NCI-H748 (cell line): ENCODE measurements around the gene CCNG2.
"Not testable (repeated sequence)": the region's sequence is repeated elsewhere in the genome, so short reads cannot be mapped to it uniquely, and the experiment has no call there.

Experiments used
- DNase-seq: peaks from one replicate; lab custom pipeline; 2025; ENCODE audit not compliant: unreplicated experiment; lab: John Stamatoyannopoulos, UW

Gene CCNG2

GRCh38 chr4:77156912-77157858 is at the start of gene CCNG2:
TSS of gene CCNG2 (plus strand) at chr4:77157207. CDS start at chr4:77158533, 1,326 bp downstream.
- DNase-seq: peak; percentile 97

GRCh38 chr4:77110730-77111129 is 46.3 kb upstream of the CCNG2 start:
- no peak for DNase-seq

GRCh38 chr4:77113069-77113468 is 43.9 kb upstream of the CCNG2 start:
- no peak for DNase-seq

- DNase-seq: no peak
Observed at GRCh38 chr4:77117721-77118120, 39.3 kb upstream of the CCNG2 start.

- no peak for DNase-seq
Observed at GRCh38 chr4:77120886-77121508, 36.0 kb upstream of the CCNG2 start.

GRCh38 chr4:77121736-77122240 is 35.2 kb upstream of the CCNG2 start:
- DNase-seq: no peak

- DNase-seq: no peak
Observed at GRCh38 chr4:77122656-77123055, 34.4 kb upstream of the CCNG2 start.

- no peak for DNase-seq
Observed at GRCh38 chr4:77123411-77123810, 33.6 kb upstream of the CCNG2 start.

- DNase-seq: no peak
Observed at GRCh38 chr4:77124576-77124975, 32.4 kb upstream of the CCNG2 start.

- no peak for DNase-seq
Observed at GRCh38 chr4:77125961-77126360, 31.0 kb upstream of the CCNG2 start.

GRCh38 chr4:77126809-77127208 is 30.2 kb upstream of the CCNG2 start:
- no peak for DNase-seq

GRCh38 chr4:77127215-77127614 is 29.8 kb upstream of the CCNG2 start:
- no peak for DNase-seq

- no peak for DNase-seq
Observed at GRCh38 chr4:77127837-77128621, 29.0 kb upstream of the CCNG2 start.

- DNase-seq: no peak
Observed at GRCh38 chr4:77132652-77133312, 24.2 kb upstream of the CCNG2 start.

GRCh38 chr4:77137448-77137847 is 19.6 kb upstream of the CCNG2 start:
- DNase-seq: not testable (repeated sequence)

- no peak for DNase-seq
Observed at GRCh38 chr4:77141964-77142645, 14.9 kb upstream of the CCNG2 start.

- no peak for DNase-seq
Observed at GRCh38 chr4:77142646-77143028, 14.4 kb upstream of the CCNG2 start.

GRCh38 chr4:77143091-77143490 is 13.9 kb upstream of the CCNG2 start:
- no peak for DNase-seq

GRCh38 chr4:77145842-77146185 is 11.2 kb upstream of the CCNG2 start:
- no peak for DNase-seq
